Activated naive CD4-positive, alpha-beta T cell treated with anti-CD3 and anti-CD28 coated beads for 36 hours (primary cell): Measurements from ENCODE around the gene CLRN2. TPM values are rescaled to one million over a fixed set of nuclear protein-coding genes. Genes with fewer than 3 reads are reported as not detected.
"Not testable (repeated sequence)": the region's sequence is repeated elsewhere in the genome, so short reads cannot be mapped to it uniquely, and the experiment has no call there.

Experiments used
- CTCF ChIA-PET: fragments of 350-600 bp; sonication (Branson Sonifier 250); formaldehyde crosslinking; loops from one replicate; lab custom pipeline; 2021; ENCODE audit warnings: antibody characterized with exemption; lab: Charles Lee
- DNase-seq: peaks from one replicate; pipeline ENCODE4 v3.0.0-alpha.2; 2020
- H3K27ac Mint-ChIP-seq: one replicate; pipeline ENCODE4 v1.8.0; 2021; ENCODE audit warnings: mild to moderate bottlenecking, mixed read lengths
- H3K27me3 Mint-ChIP-seq: one replicate; pipeline ENCODE4 v1.8.0; 2021; ENCODE audit warnings: low read depth, mixed read lengths
- H3K36me3 Mint-ChIP-seq: one replicate; pipeline ENCODE4 v1.8.0; 2021; ENCODE audit warnings: low read depth, mixed read lengths
- H3K4me1 Mint-ChIP-seq: one replicate; pipeline ENCODE4 v1.8.0; 2021; ENCODE audit warnings: low read depth, mixed read lengths
- H3K4me3 Mint-ChIP-seq: one replicate; pipeline ENCODE4 v1.8.0; 2021; ENCODE audit warnings: mild to moderate bottlenecking, moderate library complexity, mixed read lengths
- H3K9me3 Mint-ChIP-seq: one replicate; pipeline ENCODE4 v1.8.0; 2021; ENCODE audit warnings: mixed read lengths
- intact Hi-C: fragments of 100-400 bp; cut with micrococcal nuclease; formaldehyde crosslinking; loops from one replicate; pipeline ENCODE4 v1.15.1; 2023
- total RNA-seq, 2 experiments: library from RNA; stranded (reverse); gene quantifications; one replicate each; pipeline ENCODE4 v1.2.3, GENCODE V29; 2021

Gene CLRN2
- total RNA-seq, 2 experiments from 2014 or later = not detected

DNA sequence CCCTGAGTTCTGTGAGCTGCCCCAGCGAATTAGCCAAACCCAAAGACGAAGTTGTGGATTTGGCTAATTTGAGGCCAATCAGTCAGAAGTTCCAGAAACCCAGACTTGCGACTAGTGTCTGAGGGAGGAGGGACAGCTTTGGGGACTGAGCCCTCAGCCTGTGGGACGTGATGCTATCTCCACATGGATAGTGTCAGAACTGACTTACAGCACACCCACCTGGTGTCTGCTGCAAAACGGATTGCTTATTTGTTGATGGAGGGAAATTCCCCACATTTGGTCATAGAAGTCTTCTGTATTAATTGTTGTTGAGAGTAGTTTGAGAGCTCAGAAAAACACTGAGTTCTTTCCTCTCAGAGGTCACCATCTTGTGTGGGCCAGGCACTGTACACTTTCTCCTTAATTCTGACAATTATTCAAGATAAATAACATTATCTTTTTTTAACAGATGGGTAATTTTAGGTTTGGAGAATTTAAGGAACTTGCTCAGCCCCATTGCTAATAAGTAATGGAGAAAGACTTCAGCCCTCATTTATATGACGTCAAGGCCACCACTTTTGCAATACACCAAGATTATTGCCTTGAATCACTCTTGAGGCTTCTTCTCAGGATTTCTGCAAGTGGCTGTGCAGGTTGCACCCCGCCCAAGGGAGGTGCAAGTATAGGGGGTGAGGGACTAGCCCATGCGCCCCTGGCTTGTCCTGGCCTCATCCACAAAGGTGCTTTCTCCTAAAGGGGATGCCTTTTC, 16.7 kb downstream of the CLRN2 start:
- H3K4me3 Mint-ChIP-seq = no peak overlapping the region
- intact Hi-C loops = no loop called here
- no peak for DNase-seq
- no peaks in the 10 kb centered on the region for H3K9me3 Mint-ChIP-seq
- H3K36me3 Mint-ChIP-seq = no peaks in the 10 kb centered on the region
- peaks cover 14% of the 10 kb centered on the region for H3K27me3 Mint-ChIP-seq
- no peak overlapping the region for H3K27ac Mint-ChIP-seq
- CTCF ChIA-PET = no interaction called here
- peaks cover 4% of the 10 kb centered on the region for H3K4me1 Mint-ChIP-seq

DNA sequence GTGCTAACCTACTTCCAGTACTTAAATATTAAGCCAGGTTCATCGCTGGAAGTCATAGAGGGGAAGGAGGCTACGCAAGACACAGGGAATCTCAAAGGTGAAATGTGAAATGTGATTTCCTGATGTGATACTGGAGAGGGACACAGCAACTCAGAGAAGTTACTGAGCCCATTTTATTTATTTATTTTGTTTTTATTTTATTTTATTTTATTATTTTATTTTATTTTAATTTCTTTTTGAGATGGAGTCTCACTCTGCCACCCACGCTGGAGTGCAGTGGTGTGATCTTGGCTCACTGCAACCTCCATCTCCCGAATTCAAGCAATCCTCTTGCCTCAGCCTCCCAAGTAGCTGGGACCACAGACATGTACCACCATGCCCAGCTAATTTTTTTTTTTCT, 19.7 kb downstream of the CLRN2 start:
- H3K9me3 Mint-ChIP-seq = no peaks in the 10 kb centered on the region
- H3K27ac Mint-ChIP-seq = no peak overlapping the region
- no peak for DNase-seq
- H3K36me3 Mint-ChIP-seq = no peaks in the 10 kb centered on the region
- intact Hi-C loops = no loop called here
- H3K4me1 Mint-ChIP-seq = peaks cover 4% of the 10 kb centered on the region
- H3K27me3 Mint-ChIP-seq = peaks cover 6% of the 10 kb centered on the region
- H3K4me3 Mint-ChIP-seq = no peak overlapping the region
- CTCF ChIA-PET = interaction anchor here (0.9 kb wide), 1 partner anchor 14 kb away, joined by 5 read pairs; no protein-coding TSS in a partner anchor

DNA sequence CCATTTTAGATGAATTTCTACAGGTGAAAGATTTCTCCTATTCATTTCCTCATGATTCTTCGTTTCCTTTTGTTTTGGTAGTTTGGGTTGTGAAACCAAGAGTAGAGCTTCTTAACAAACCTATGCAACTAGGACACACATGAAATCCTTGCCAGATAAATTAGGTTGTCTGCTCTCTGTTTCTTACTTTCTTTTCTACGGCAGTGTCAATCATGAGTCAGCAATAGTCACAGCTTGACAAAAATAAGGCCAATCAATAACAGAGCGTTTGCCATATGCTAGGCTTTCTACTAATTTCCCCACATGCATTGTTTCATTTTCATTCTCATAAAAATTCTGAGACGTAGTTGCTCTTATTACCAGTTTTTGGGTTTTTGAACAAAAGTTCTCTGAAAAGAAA, 20.3 kb downstream of the CLRN2 start:
- no peaks in the 10 kb centered on the region for H3K36me3 Mint-ChIP-seq
- intact Hi-C loops = no loop called here
- H3K4me1 Mint-ChIP-seq = peaks cover 4% of the 10 kb centered on the region
- no peak for DNase-seq
- no peak overlapping the region for H3K27ac Mint-ChIP-seq
- H3K9me3 Mint-ChIP-seq = no peaks in the 10 kb centered on the region
- peaks cover 6% of the 10 kb centered on the region for H3K27me3 Mint-ChIP-seq
- no peak overlapping the region for H3K4me3 Mint-ChIP-seq
- CTCF ChIA-PET = interaction anchor here (0.7 to 1.2 kb wide), 3 partner anchors 13 to 18 kb away, joined by 3 to 5 read pairs (median 4); no protein-coding TSS in a partner anchor

DNA sequence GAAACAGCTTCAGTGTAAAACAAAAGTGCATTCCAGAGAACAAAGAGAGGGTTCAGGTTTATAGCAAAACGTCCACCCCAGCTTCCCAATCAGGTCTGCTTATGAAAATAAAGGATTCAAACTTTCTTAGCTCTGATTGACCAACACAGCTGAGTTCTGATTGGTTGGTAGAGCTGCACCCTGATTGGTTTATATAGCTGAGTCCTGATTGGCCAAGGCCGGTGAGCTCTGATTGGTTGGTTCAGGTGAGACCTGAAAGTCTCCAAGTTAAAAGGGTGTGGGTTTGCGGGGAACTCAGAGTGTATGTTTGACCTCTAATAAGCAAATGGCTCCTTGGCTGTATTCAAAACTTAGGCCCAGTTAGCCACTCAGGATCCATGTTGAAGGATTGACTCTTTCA, 20.9 kb downstream of the CLRN2 start:
- H3K4me1 Mint-ChIP-seq = peaks cover 4% of the 10 kb centered on the region
- H3K27ac Mint-ChIP-seq = no peak overlapping the region
- H3K4me3 Mint-ChIP-seq = no peak overlapping the region
- no peaks in the 10 kb centered on the region for H3K9me3 Mint-ChIP-seq
- intact Hi-C loops = no loop called here
- CTCF ChIA-PET = interaction anchor here (0.7 to 1.2 kb wide), 3 partner anchors 13 to 23 kb away, joined by 3 to 4 read pairs (median 3); no protein-coding TSS in a partner anchor
- no peaks in the 10 kb centered on the region for H3K36me3 Mint-ChIP-seq
- peaks cover 6% of the 10 kb centered on the region for H3K27me3 Mint-ChIP-seq
- DNase-seq = no peak

DNA sequence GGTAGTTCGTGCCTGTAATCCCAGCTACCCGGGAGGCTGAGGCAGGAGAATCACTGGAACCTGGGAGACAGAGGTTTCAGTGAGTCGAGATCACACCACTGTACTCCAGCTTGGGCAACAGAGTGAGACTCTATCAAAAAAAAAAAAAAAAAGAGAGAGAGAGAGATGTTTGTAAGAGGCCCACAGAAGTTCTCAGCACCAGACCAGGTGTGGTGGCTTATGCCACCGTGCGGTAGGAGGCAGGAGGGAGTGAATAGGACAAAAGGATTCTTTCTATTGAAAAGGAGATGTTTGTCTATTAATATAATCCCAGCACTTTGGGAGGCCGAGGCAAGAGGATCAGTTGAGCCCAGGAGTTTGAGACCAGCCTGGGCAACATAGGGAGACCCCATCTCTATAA, 22.1 kb downstream of the CLRN2 start:
- H3K27ac Mint-ChIP-seq, DNase-seq, H3K4me1 Mint-ChIP-seq, intact Hi-C loops, H3K27me3 Mint-ChIP-seq, H3K9me3 Mint-ChIP-seq, H3K36me3 Mint-ChIP-seq, H3K4me3 Mint-ChIP-seq: not testable (repeated sequence)
- CTCF ChIA-PET = interaction anchor here (0.6 to 0.7 kb wide), 2 partner anchors 18 to 561 kb away, joined by 3 to 4 read pairs; no protein-coding TSS in a partner anchor

DNA sequence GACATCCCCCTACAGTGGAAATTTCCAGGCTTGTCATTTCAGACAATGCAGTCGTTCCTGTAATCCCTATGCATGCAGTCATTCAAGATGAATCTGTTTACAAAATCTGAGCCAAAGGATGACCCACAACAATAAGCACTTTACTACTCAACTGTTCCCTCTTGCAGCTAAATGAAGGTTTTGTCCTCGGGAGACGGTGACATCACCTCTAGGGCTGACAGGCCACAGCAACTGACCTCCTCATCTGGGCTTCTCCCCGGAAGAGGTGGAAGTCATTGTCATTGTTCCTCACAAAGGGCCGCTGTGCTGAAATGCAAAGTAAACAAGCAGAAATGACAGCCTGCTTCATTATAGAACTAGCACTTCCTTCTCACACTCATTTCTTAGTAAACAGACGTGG, 29.2 kb downstream of the CLRN2 start:
- intact Hi-C loops = no loop called here
- no peaks in the 10 kb centered on the region for H3K9me3 Mint-ChIP-seq
- CTCF ChIA-PET = interaction anchor here (0.6 to 1.8 kb wide), 2 partner anchors 10 to 508 kb away, joined by 3 to 4 read pairs; no protein-coding TSS in a partner anchor
- H3K27me3 Mint-ChIP-seq = peaks cover 6% of the 10 kb centered on the region
- no peak overlapping the region for H3K27ac Mint-ChIP-seq
- no peak overlapping the region for H3K4me3 Mint-ChIP-seq
- no peaks in the 10 kb centered on the region for H3K4me1 Mint-ChIP-seq
- H3K36me3 Mint-ChIP-seq = no peaks in the 10 kb centered on the region
- no peak for DNase-seq

DNA sequence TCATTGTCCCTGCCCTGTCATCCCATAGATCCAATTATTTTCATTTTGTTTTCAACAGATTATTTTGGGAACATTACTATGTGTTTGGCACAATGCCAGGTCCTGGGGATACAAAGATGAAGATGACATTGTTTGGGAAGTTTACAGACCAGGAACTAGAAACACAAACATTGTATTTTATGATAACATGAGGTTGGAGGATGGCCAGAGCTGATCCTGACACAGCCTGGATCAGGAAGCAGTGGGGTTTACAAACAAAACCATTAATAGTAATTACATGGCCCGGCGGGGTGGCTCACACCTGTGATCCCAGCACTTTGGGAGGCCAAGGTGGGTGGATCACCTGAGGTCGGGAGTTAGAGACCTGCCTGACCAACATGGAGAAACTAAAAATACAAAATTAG, 29.9 kb downstream of the CLRN2 start:
- H3K36me3 Mint-ChIP-seq = no peaks in the 10 kb centered on the region
- no peaks in the 10 kb centered on the region for H3K9me3 Mint-ChIP-seq
- CTCF ChIA-PET = interaction anchor here (0.7 to 1.8 kb wide), 3 partner anchors 10 to 32 kb away, joined by 3 to 4 read pairs (median 4); no protein-coding TSS in a partner anchor
- H3K27ac Mint-ChIP-seq = no peak overlapping the region
- H3K4me3 Mint-ChIP-seq = no peak overlapping the region
- H3K4me1 Mint-ChIP-seq = no peaks in the 10 kb centered on the region
- peaks cover 6% of the 10 kb centered on the region for H3K27me3 Mint-ChIP-seq
- intact Hi-C loops = no loop called here
- DNase-seq = no peak

DNA sequence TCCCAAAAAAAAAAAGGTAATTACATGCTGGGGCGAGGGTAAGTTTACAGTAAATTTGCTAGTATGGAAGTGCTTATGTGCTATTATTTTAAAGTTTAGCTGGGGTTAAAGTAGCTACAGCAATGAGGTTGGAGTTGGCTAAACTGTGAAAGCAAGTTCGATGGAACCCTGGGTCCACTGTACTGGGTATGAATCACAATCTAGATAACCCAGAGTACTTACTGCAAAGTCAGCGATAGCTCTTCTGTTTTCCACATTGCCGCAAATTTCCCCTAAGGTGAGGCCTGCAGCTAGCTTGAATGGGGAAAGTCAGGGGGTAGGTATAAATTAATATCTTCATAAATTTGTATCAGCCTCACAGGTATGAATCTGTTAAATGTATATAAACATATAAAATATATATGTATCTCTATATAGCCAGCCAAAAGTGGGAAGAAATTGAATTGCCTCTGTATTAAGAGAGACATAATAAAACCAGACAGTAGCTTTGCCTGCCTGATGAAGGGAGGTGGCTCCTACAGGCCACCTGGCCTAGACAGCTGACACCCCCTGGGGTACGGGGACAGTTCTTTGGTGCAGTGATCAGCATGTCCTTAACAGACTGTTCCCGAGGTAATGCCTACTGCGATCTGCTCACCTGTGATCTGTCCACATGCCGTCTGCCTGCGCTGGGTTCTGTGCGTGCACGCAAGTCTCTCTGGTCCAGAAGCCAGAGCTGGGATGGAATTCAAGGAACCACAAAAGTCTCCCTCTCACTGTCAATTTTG, 30.6 kb downstream of the CLRN2 start:
- intact Hi-C loops = no loop called here
- Mint-ChIP-seq H3K36me3 (no peaks in the 10 kb centered on the region), H3K9me3 (no peaks in the 10 kb centered on the region)

DNA sequence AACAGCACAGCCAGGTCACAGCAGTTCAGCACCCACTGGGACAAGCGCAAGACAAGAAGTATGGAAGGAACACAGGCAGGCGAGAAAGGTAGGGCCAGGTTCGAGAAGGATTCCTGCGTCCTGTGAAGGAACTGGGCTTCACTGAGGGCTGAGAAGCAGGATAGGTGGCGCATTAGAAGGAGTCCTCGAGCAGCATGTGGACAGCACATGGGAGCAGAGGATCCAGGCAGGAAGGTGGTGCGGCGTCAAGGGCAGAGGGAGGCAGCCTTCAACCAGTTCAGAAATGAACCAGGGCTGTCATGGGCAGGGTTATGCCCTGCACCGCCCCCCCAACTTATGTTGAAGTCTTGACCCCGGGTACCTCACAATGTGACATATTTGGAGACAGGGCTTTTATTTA, 31.3 kb downstream of the CLRN2 start:
- CTCF ChIA-PET = interaction anchor here (1.4 kb wide), 1 partner anchor 67 kb away, joined by 4 read pairs; no protein-coding TSS in a partner anchor
- Mint-ChIP-seq H3K9me3 (no peaks in the 10 kb centered on the region), H3K27ac (no peak overlapping the region), H3K36me3 (no peaks in the 10 kb centered on the region), H3K27me3 (peaks cover 6% of the 10 kb centered on the region), H3K4me1 (no peaks in the 10 kb centered on the region), H3K4me3 (no peak overlapping the region)
- no peak for DNase-seq
- intact Hi-C loops = no loop called here

More for the DNA sequence above, 30.6 kb downstream of the CLRN2 start:
- Mint-ChIP-seq H3K27ac (no peak overlapping the region), H3K4me1 (no peaks in the 10 kb centered on the region), H3K27me3 (peaks cover 6% of the 10 kb centered on the region), H3K4me3 (no peak overlapping the region)
- DNase-seq = no peak
- CTCF ChIA-PET = interaction anchor here (0.6 to 1.8 kb wide), 4 partner anchors 9 to 73 kb away, joined by 3 to 4 read pairs (median 4); no protein-coding TSS in a partner anchor

DNA sequence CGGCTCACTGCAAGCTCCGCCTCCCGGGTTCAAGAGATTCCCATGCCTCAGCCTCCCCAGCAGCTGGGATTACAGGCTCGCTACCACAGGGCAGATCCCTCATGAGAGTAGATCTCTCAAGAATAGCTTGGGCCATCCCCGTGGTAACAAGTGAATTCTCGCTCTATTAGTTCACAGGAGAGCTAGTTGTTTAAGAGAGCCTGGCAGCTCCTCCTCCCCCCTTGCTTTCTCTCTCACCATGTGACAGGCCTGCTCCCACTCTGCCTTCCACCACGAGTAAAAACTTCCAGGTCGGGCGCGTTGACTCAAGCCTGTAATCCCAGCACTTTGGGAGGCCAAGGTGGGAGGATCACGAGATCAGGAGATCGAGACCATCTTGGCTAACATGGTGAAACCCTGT, 31.7 kb downstream of the CLRN2 start:
- H3K27me3 Mint-ChIP-seq = peaks cover 6% of the 10 kb centered on the region
- no peak overlapping the region for H3K4me3 Mint-ChIP-seq
- no peaks in the 10 kb centered on the region for H3K4me1 Mint-ChIP-seq
- CTCF ChIA-PET = interaction anchor here (0.7 to 3.4 kb wide), 3 partner anchors 66 to 358 kb away, joined by 3 to 53 read pairs (median 4); no protein-coding TSS in a partner anchor
- H3K27ac Mint-ChIP-seq = no peak overlapping the region
- intact Hi-C loops = no loop called here
- no peak for DNase-seq
- no peaks in the 10 kb centered on the region for H3K9me3 Mint-ChIP-seq
- no peaks in the 10 kb centered on the region for H3K36me3 Mint-ChIP-seq

DNA sequence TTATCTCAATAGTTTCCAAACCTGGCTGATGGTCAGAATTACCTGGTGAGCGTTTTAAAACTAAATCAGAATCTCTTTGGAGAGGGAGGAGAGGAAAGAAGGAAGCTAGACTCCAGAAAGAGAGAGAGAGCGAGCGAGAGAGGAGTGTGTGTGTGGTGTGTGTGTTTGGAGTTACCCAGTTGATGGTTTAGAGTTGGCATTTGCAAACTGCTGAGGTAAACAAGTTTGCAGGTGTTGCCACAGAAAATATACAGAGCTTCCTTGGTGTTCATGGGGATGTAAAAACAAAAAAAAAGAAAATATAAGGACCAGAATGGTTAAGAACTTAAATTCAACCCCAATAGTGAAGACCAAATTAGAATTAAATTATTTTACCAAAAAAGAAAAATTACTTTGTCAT, 35.6 kb downstream of the CLRN2 start:
- intact Hi-C loops = no loop called here
- Mint-ChIP-seq H3K4me3 (no peak overlapping the region), H3K27me3 (peaks cover 3% of the 10 kb centered on the region), H3K9me3 (no peaks in the 10 kb centered on the region), H3K36me3 (no peaks in the 10 kb centered on the region), H3K4me1 (no peaks in the 10 kb centered on the region), H3K27ac (no peak overlapping the region)
- DNase-seq = no peak
- CTCF ChIA-PET = interaction anchor here (0.6 to 1.2 kb wide), 2 partner anchors 86 to 270 kb away, joined by 3 read pairs; no protein-coding TSS in a partner anchor

DNA sequence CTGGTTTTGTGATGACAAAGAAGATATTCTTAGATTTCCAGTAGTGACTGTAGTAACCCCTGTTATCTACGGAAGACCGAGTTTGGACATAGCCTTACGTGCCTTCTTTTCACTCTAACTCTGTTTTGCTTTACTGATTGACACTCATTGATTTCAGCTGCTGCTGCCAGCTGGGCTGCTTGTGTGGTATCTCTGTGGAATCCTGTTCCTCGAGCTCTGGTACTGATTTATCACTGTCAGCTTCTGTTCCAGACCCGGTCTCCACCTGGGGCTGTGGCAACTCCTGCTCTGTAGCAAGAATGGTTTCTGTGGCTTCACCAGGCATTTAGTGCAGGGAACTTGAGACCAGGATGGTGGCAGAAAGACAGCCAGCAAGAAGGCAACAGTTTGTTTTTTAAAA, 37.5 kb downstream of the CLRN2 start:
- Mint-ChIP-seq H3K27me3 (peaks cover 3% of the 10 kb centered on the region), H3K4me3 (no peak overlapping the region), H3K36me3 (no peaks in the 10 kb centered on the region), H3K4me1 (no peaks in the 10 kb centered on the region), H3K9me3 (no peaks in the 10 kb centered on the region), H3K27ac (no peak overlapping the region)
- CTCF ChIA-PET = interaction anchor here (0.6 to 1.2 kb wide), 2 partner anchors 17 to 82 kb away, joined by 3 read pairs; no protein-coding TSS in a partner anchor
- intact Hi-C loops = no loop called here
- no peak for DNase-seq
